HG03064 (cell line): ENCODE measurements around the gene NCBP2L.
"Not testable (repeated sequence)": the region's sequence is repeated elsewhere in the genome, so short reads cannot be mapped to it uniquely, and the experiment has no call there.

Experiments
- ATAC-seq: cut with Tn5 transposase; IDR thresholded peaks from one replicate; pipeline ENCODE4 v1.9.1; 2021; ENCODE audit warnings: low read depth; ENCODE audit not compliant: unreplicated experiment

NCBP2L gene

DNA sequence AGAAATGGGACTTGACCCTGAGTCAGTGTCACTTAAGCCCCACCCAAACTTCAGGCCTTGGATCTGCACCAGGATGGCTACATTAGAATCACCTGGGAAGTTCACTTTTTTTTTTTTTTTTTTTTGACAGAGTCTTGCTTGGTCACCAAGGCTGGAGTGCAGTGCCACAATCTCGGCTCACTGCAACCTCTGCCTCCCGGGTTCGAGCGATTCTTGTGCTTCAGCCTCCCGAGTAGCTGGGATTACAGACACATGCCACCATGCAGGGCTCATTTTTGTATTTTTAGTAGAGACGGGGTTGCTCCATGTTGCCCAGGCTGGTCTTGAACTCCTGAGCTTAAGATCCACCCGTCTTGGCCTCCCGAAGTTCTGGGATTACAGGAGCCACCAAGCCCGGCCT, 3.0 kb downstream of the NCBP2L start:
- ATAC-seq = no peak

DNA sequence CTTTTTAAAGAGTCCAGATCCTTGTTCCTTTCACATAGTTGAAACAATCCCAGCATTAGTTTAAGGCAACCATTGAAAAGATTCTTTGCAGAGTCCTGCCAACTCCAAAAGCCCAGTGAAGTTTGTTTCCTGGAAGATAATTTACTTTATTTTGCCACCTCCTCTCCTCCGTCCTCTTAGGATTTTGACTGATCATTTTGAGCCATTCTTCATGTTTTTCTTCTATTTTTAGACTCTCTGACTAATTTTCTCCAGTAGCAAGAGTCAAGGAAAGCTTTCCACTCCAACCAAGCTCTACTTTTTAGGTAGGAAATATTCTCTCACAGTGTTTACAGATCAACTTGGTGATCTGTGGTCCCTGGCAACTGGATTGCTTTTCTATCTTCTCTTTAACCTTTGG, 10.3 kb downstream of the NCBP2L start:
- no peak for ATAC-seq

DNA sequence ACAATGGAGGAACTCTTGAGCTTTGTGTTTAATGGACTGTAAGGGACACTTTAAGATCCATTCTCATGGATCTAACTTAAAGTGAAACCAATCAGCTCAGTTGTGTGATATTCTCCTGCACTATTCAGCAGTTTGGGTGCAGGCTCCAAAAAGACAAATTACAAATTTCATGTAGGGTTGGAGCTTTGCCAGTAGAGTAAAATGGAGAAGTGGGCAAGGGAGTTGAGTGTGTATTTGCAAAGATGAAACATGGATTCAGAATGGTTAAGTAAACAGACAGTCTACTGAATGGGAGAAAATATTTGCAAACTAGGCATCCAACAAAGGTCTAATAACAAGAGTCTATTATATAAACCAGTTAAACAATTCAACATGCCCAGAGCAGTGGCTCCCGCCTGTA, 26.9 kb downstream of the NCBP2L start:
- ATAC-seq = no peak

- ATAC-seq = no peak
Measured at GRCh38 chrX:107805179-107805578, 27.6 kb downstream of the NCBP2L start.

GRCh38 chrX:107810053-107810452, 32.5 kb downstream of the NCBP2L start:
- ATAC-seq = not testable (repeated sequence)

- no peak for ATAC-seq
Measured at GRCh38 chrX:107818900-107819521, 41.5 kb downstream of the NCBP2L start.

GRCh38 chrX:107823042-107823441, 45.5 kb downstream of the NCBP2L start:
- ATAC-seq = no peak

DNA sequence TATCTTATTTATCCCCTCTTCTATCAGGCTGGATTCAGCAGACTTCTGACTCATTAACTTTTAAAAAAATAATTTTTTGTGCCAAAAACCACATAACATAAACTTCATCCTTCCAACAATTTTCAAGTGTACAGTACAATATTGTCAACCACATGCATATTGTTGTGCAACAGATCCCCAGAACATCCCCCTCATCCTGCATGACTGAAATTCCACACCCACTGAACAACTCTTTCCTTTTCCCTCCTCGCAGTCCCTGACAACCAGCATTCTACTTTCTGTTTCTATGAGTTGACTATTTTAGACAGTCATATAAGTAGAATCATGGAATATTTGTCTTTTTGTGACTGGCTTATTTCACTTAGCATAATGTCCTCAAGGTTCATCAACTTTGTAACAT, 45.9 kb downstream of the NCBP2L start:
- no peak for ATAC-seq

DNA sequence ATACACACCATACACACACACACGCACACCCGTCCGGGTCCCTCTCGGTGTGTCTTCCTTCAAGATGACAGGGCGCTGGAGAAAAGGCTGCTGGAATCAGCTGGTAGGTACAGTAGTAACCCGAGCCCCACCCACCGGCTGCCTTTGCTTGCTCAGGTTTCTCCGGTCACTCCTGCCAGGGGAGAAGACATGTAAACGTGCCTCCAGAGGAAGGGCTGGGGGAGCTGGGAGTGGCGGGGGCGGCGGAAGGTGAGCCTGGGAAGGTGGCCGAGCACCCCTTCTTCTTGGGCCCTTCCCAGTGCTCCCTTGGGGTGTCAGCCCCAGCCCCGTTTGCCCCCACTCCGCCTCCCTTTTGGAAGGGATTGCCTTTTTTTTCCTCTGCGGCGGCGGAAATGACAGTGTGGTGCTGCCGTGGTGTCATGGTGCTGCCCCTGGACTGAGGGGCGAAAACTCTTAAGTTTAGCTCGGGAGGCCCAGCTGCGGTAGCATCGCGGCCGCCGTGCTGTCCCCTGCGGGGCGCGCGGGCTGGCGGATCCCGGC, 48.2 kb downstream of the NCBP2L start, which contains the start of gene MID2:
TSS of gene MID2 (plus strand) at position 169 of the 540 bp plus-strand sequence. CDS start 561 bp downstream, outside the sequence.
- no peak for ATAC-seq

DNA sequence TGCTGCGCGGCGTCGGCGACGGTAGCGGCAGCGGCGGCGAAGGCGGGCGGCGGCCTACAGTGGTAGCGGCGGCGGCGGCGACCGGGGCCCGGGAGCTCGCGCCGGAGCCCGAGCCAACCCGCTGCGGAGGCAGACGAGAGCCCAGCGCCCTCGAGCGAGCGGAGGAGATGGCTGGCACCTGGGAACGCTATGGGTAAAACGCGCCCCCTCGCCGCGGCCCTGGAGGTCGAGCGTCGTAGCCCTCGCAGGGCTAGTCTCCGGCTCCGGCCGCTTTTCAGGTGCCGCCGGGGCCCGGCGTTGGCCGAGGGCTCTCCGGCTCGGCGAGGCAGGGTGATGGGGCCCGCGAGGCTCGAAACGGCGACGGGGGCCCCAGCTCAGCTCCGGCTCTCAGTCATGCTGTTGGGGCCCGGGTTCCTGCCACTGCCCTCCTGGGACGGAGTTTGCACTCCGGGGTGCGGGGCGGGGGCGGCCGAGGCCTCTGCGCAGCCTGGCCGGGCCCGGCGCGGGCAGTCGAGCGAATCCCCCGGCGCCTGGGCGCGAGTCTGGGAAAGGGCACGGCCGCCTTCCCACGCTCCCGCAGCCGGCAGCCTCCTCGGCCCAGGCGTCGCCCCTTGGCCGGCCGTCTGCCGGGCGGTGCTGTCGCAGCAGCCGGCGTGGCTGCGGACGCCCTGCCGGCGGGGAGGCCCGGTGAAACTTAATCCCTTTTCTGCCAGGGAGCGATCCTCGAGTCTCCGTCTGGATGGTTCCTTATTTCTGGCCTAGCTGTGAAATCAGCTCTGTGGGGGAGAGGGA, 48.9 kb downstream of the NCBP2L start:
- ATAC-seq = no peak

DNA sequence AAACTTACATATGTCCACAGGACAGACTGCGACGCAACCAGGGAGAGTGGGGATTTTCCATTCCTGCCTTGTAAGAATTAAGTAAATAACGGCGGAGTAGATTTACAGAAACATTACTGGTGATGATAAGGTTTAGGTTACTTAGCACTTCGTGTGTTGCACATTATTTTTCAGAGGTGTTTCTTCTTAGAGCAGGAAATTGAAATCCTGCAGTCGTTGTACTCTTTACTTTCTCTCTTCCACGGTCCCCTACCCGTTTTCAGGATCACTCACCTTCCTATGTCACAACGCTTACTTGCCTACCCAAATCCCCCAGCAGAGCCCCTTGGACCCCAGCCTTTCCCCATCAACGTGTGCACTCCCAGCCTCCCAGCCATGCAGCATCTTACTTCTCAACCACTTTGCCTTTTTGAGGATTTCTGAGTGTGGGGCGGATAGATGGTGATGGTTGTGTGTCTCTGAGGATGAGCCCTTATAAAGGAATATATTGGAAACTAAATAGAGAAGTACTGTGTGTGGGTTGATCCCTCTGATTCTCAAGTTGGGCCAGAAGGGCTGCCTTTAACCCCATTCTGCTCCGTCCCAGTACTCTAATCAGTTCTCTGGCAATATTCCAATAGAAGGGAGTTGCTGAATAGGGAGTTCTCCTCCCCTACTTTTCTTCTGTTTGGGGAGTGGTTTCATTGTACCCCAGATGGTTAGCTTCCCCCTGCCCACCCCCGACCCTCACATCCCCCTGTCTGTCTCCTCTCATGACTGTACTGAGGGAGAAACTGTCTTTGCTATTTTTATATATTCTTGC, 49.7 kb downstream of the NCBP2L start:
- no peak for ATAC-seq

- ATAC-seq = no peak
Measured at GRCh38 chrX:107827852-107828251, 50.3 kb downstream of the NCBP2L start.

DNA sequence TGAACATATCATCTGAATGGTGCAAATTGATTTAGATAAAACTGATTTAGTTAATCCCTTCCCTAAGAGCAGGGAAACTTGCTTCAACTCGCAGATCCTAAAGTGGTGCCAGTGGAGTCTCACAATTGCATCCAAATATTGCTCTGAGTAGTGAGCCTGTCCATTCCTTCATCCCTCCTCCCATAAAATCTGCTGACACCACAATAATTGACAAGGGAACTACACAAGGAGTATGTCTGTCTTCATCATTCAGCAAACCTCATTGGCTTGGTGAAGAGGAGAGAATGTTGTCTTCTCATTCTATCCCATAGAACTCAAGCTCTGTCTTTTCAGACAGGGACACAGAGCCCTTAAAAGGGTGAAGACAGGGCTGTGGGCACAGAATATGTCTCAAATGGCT, 52.3 kb downstream of the NCBP2L start:
- no peak for ATAC-seq

GRCh38 chrX:107831071-107831730, 53.7 kb downstream of the NCBP2L start:
- ATAC-seq = no peak

- no peak for ATAC-seq
Measured at GRCh38 chrX:107834275-107835201, 57.0 kb downstream of the NCBP2L start.

- no peak for ATAC-seq
Measured at GRCh38 chrX:107836958-107837357, 59.4 kb downstream of the NCBP2L start.

DNA sequence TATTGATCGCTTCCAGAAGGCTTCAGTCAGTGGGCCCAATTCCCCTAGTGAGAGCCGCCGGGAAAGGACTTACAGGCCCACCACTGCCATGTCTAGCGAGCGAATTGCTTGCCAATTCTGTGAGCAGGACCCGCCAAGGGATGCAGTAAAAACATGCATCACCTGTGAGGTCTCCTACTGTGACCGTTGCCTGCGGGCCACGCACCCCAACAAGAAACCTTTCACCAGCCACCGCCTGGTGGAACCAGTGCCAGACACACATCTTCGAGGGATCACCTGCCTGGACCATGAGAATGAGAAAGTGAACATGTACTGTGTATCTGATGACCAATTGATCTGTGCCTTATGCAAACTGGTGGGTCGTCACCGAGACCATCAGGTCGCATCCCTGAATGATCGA, 63.4 kb downstream of the NCBP2L start:
- ATAC-seq = no peak

DNA sequence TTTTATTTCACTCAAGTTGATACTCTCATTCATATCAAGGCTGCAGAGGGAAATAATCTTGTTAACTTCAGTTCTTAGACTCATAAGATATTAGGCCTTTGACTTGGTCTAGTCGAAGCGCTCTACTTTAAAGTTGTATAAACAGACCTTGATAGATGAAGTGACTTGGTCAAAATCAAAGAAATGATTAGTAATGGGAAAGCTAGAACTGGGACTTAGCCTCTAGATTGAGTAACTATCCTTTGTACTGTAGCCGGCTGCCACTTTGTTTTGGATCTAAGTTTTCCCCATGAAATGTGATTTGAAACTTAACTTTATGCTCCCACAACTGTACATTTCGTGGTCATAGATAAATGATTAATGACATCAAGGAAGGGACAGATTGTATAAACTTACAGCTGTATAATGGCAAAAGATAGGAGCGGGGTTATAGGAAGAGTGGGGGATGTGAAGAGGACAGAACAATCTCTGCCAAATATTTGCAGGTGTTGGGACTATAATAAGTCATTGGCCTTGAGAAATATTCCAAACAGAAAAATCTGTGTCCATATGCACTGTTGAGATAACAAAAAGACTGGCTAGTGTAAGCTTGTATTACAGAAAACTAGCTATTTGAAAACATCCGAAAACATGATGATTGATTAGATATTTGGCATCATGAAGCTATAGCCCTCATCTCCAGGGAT, 65.3 kb downstream of the NCBP2L start:
- ATAC-seq = no peak
